ENCODE data around the gene OTUD4.

GRCh38 chr4:145131848-145132247, 48.5 kb downstream of the OTUD4 start:
- TF ChIP-seq CTCF (IDR thresholded peaks at IDR 0.05): no peak
- TF ChIP-seq EP300 (IDR thresholded peaks at IDR 0.05): no peak
- TF ChIP-seq POLR2AphosphoS5 (IDR thresholded peaks at IDR 0.05): no peak
